ENCODE measurements around the gene MYCT1.

DNA sequence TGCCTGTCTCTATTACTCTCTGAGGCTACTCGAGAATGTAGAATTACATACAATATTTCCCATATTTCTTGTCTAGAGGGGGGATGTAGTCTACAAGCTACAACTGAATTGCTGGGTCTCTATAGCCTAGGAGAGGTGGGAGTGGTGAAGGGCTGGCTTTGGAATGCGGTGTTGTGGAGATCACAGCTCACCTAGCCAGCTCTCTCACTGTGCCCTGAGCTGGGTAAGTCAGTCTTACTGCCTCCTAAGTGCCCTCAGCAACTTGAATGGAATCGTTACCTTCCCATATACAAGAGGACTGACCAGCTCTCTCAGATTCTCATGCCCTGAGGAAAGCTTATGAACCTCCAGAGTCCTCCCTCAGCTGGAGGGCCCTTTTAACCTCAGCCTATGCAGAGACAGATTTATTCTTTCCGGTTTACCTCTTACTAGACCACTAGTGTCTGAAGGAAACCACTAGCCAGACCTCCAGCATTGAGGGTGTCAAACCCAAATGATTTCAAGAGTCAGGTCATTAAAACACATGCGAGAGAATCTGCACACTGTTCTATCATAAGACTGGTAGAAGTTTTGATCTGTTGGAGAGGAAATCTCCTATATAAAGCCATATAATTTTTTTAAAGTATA lies 73.5 kb downstream of the MYCT1 start:
- no peak for TF ChIP-seq HDGF (IDR thresholded peaks at IDR 0.05; ENCODE audit: borderline replicate concordance)
- no peak for TF ChIP-seq FOXA1 (IDR thresholded peaks at IDR 0.05)
- TF ChIP-seq TARDBP (IDR thresholded peaks at IDR 0.05) = no peak
- TF ChIP-seq ELF4 (IDR thresholded peaks at IDR 0.05) = no peak
- TF ChIP-seq ARNT (IDR thresholded peaks at IDR 0.05) = no peak
- TF ChIP-seq SP1 (IDR thresholded peaks at IDR 0.05) = no peak
- TF ChIP-seq ZNF384 (IDR thresholded peaks at IDR 0.05) = no peak
- TF ChIP-seq LEF1 (IDR thresholded peaks at IDR 0.05; ENCODE audit: borderline replicate concordance) = no peak
- no peak for TF ChIP-seq FOXM1 (IDR thresholded peaks at IDR 0.05; ENCODE audit: borderline replicate concordance)
- no peak for TF ChIP-seq BHLHE40 (IDR thresholded peaks at IDR 0.05; ENCODE audit: borderline replicate concordance)
